ENCODE data around the gene TRPM3.

Gene TRPM3

DNA sequence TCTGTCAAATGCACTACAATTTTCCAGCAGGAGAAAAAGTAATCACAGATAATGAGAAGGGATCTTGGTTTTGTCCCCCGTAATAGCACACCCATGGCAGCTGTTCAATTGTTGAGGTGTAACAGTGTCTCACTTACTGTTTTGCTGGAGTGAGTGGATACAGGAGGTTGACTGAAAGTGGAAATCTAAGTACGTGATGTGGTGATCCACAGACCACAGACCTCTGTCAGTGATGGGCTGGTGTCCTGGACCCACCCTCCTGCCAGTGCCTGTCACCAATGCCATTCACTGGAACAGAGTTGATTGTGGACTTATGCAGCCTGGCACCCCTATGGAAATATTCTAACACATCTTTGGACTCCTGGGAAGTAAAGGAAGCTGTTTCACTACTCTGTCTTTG is 261.7 kb downstream of the TRPM3 start:
- TF ChIP-seq, protein P1, sequence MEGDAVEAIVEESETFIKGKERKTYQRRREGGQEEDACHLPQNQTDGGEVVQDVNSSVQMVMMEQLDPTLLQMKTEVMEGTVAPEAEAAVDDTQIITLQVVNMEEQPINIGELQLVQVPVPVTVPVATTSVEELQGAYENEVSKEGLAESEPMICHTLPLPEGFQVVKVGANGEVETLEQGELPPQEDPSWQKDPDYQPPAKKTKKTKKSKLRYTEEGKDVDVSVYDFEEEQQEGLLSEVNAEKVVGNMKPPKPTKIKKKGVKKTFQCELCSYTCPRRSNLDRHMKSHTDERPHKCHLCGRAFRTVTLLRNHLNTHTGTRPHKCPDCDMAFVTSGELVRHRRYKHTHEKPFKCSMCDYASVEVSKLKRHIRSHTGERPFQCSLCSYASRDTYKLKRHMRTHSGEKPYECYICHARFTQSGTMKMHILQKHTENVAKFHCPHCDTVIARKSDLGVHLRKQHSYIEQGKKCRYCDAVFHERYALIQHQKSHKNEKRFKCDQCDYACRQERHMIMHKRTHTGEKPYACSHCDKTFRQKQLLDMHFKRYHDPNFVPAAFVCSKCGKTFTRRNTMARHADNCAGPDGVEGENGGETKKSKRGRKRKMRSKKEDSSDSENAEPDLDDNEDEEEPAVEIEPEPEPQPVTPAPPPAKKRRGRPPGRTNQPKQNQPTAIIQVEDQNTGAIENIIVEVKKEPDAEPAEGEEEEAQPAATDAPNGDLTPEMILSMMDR (IDR thresholded peaks at IDR 0.05; ENCODE audit: control extremely low read depth, extremely low read depth, low read depth, missing control alignments): no peak
- POLR2A ChIA-PET: no interaction called here
- CTCF ChIA-PET: interaction anchor here (0.7 to 0.8 kb wide), 2 partner anchors 20 to 204 kb away, joined by 3 read pairs; no protein-coding TSS in a partner anchor
- no peak for DNase-seq (ENCODE audit: extremely low spot score)

DNA sequence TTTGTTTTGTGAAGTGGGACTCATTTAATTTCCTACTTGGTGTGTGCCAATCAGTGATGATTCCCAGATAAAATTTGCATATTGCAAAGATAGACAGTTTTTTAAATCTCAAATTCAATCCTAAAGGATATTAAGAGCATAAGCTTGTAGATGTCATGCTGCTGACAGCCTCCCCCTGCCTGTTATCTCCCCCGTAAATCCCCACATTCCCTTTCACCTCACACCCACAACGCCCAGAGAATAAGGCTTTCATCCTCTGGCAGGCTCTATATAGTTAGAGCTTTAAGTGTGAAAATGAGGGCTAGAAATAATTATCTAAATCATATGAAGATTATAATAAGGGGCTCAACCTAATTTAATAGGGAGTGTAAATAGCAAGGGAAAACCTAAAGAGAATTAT is 265.0 kb downstream of the TRPM3 start:
- POLR2A ChIA-PET: no interaction called here
- TF ChIP-seq, protein P1 (IDR thresholded peaks at IDR 0.05; ENCODE audit: control extremely low read depth, extremely low read depth, low read depth, missing control alignments): no peak
- CTCF ChIA-PET: no interaction called here
- no peak for DNase-seq (ENCODE audit: extremely low spot score)

DNA sequence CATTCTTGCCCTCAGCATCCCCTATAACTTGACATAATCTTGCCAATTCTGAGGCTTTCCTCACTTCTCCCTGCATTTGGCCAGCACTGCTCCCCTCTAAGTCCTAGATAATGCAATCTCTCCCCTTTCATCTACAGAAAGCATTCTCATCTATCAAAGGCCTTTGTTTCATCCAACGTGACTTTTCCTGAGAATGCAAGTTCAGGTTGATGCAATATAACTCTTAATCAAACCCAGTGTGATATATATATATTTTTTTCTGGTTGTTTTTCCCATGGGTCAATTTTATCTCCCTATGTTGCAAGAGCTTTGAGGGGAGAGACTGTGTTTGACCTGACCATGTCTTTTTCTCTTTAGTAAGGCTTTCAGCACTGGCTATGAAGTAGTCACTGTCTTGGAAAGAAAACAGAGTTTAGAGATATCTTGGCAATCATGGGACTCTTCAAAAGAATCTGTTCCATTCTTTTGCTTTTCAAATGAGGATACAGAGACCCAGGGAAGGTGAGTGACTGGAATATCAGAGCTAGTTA is 268.6 kb downstream of the TRPM3 start:
- TF ChIP-seq, protein P1 (IDR thresholded peaks at IDR 0.05; ENCODE audit: control extremely low read depth, extremely low read depth, low read depth, missing control alignments): no peak
- DNase-seq (ENCODE audit: extremely low spot score): no peak
- ChIA-PET CTCF (no interaction called here), POLR2A (no interaction called here)

DNA sequence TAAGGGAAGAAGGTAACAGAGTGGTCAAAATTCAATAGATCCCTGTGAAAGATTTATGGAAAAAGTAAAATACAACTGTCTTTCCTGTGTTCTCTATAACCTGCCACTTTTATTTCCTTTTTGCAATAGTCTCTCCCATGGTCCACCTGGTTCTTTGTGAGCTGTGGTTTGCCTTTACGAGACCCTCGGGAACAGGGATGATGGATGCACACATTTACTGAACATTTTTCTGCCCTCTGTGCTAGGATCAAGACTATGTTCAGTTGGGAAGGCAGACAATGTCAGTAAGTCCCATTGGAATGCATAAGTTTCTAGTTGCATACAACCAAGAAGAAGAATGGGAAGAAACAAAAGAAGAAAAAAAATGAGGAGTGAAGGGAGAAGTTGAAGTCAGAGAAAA is 281.2 kb downstream of the TRPM3 start:
- ChIA-PET CTCF (interaction anchor here (1.5 kb wide), 1 partner anchor 11 kb away, joined by 5 read pairs; no protein-coding TSS in a partner anchor), POLR2A (no interaction called here)
- TF ChIP-seq, protein P1 (IDR thresholded peaks at IDR 0.05; ENCODE audit: control extremely low read depth, extremely low read depth, low read depth, missing control alignments): no peak
- no peak for DNase-seq (ENCODE audit: extremely low spot score)

DNA sequence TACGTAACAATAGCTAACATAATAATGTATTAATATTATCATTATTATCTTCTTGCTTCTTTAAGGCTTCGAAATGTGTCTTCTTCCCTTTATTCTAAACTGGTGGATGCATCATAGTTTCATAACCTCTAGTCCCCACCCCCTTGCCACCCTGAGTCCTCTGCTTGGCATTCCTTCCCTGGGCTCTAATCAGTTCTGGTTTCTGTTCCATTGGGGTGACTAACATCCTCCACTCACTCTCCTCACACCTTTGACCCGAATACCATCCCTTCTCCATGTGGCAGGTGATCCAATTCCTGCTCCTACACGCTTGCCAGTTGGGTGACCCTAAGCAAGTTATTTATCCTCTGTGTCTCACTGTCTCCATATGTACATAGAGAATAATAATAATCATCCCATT is 286.1 kb downstream of the TRPM3 start:
- POLR2A ChIA-PET: no interaction called here
- CTCF ChIA-PET: interaction anchor here (1.1 to 1.6 kb wide), 3 partner anchors 11 to 22 kb away, joined by 3 to 5 read pairs (median 3); no protein-coding TSS in a partner anchor
- TF ChIP-seq, protein P1 (IDR thresholded peaks at IDR 0.05; ENCODE audit: control extremely low read depth, extremely low read depth, low read depth, missing control alignments): no peak
- no peak for DNase-seq (ENCODE audit: extremely low spot score)

DNA sequence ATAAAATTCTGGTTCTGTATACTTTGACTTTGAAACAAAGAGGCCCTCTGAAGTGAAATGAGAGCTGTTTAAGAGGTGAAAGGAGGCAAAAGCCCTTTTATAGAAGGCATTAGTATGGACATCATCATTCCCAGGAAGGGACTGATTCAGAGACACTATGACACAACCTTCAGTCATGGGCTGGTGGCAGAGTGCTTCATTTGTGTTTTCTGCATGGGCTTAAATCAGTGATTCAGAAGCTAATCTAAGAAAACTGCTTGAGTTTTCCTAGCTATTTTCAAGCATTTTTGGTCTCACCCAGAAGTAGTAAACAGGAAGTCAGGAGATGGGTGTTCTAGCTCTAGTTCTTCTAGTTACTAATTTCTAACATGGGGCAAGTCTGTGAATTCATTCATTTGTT is 288.9 kb downstream of the TRPM3 start:
- no peak for DNase-seq (ENCODE audit: extremely low spot score)
- TF ChIP-seq, protein P1 (IDR thresholded peaks at IDR 0.05; ENCODE audit: control extremely low read depth, extremely low read depth, low read depth, missing control alignments): no peak
- CTCF ChIA-PET: interaction anchor here (1.0 kb wide), 1 partner anchor 25 kb away, joined by 3 read pairs; no protein-coding TSS in a partner anchor
- POLR2A ChIA-PET: no interaction called here
